GM19025 (cell line): Measurements from ENCODE around the gene ENOX1.

Experiments used
- ATAC-seq: cut with Tn5 transposase; IDR thresholded peaks from one replicate; pipeline ENCODE4 v1.9.1; 2021; ENCODE audit warnings: mild to moderate bottlenecking, low read depth, moderate library complexity; ENCODE audit not compliant: unreplicated experiment

ENOX1 gene

DNA sequence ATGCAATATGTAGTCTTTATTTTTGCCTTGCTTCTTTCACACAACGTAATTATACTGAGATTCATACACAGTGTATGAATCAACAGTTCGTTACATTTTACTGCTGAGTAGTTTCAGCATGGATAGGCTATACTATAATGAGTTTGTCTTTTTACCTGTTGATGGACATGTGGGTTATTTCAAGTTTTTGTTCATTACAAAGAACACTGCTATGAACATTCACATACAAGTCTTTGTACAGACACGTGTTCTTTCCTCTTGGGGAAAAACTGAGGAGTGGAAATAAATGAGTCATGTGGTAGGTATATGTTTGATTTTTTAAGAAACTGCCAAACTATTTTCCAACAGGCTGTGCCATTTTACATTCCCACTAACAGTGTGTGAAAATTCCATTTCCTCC is 35.1 kb downstream of the ENOX1 start:
- no peak for ATAC-seq

DNA sequence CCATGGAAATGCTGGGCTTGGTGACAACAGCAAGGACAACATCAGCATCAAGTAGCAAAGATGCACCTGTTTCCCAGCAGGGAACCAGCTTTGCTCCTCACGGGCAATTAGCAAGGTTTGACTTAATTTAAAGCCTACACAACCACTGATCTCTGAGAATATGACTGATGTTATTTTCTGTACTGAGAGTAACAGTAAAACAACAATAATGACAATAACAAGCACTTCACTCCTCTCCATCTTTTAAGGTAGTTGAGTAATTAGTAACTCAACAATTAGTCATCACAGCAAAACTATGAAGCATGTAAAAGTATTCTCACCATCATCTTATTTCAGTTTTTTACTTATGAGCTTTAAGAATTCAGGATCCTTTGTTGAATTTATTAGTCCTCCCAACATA is 37.3 kb downstream of the ENOX1 start:
- ATAC-seq: no peak

DNA sequence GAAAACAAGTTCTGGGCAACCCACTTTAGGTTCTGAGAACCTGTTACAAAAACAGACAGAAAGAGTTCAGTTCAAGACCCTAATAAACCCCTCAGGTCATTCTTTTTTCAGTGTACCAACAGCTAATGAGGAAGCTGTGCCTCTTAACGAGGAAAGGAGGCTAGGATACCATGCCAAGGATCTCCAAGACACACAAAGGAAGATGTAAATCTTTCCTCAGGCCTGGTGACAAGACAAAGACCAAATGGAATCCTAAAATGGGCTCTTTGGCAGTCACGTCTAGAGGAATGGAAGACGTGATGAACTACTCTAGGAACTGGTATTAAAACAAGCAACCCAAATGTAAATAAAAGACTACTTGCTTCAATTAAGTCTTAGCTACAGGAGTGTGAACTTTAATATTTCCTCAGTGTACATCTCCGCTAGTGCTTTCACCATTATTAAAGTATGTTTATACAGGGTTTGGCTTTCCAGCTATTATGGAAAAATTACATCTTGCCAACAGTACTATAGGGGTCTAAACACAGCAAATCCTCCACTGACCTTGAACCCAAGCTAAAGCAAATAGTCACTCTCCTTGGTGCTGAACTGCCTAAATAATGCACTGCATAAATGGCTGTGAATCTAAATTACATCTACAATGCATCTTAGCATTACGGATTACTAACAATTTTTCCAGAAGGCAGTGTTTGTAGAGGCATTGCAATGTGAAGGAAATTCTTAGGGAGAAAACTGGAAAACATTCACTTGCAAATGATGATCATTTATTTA is 42.3 kb downstream of the ENOX1 start:
- no peak for ATAC-seq

DNA sequence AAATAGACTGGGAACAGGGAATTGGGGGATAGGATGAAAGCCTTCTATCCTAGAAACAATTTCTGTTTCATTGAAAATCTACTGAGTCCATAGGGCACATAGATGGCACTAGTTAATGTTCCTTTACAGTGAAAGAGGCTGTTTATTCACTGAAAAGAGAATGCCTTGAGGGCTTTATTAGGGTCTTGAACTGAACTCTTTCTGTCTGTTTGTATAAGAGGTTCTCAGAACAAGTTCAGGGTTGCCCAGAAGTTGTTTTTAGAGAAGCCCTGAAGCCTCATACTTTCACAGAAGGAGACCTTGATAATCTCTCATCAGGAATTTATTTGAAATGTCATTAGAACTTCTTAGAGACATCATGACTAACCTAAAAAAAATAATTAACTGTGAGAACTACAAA is 43.9 kb downstream of the ENOX1 start:
- no peak for ATAC-seq

DNA sequence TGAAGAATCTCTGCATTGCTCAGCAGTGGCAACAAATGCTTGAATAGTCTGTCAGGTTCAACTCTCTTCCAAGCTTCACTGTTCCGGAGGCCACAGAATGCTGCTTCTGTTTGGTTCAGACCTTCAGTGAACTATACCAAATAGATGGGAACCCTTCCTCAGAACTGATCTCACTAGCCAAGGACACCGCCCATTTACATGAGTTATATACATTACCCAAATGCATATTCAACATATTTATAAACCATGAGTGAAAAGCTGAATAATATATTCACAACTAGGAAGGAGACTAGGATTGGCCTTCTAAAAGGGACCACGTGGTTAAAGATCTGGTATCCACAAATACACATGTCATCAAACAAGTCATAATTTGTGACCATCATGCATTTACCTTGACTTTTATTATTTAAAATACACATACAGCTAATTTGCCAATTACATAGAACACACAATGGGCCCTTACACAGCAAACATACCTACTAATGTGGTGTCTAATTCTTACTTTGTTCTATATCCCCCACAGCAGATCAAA is 49.3 kb downstream of the ENOX1 start:
- ATAC-seq: no peak

DNA sequence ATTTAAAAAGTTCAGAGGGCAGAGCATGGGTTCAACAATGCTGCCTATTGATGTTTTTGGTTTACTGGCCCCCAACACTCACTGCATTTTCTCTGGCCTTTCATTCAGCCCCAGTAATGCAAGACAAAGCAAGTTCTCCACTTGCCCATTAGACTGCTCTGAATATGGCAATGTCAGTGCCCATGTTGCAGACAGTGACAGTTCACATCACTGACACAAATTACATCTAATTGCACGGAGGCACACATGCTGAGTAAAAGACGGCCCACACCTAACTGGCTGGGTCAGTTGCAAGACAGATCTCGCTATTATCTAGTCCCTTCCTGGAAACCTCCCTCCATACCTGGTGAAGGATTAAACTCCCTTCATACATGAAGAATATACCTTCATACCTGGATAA is 54.0 kb downstream of the ENOX1 start:
- no peak for ATAC-seq

DNA sequence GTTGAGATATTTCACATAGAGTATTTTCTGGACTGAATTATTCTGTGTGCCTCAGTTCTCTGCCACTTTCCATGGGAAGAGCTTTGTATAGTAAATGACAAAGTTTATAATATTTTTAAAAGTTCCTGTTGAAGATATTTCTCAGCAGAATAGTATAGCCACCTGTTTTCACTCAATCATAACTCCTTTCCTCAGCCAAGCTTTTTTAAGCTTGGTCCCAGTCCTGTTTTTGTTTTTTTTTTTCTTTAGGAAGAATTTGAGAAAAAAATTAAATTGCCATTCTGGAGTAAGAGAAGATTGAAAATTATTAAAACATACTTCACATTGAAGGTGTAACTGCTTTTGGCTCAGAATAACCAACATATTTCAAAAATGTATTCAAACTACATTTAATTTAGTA is 55.5 kb downstream of the ENOX1 start:
- ATAC-seq: no peak

DNA sequence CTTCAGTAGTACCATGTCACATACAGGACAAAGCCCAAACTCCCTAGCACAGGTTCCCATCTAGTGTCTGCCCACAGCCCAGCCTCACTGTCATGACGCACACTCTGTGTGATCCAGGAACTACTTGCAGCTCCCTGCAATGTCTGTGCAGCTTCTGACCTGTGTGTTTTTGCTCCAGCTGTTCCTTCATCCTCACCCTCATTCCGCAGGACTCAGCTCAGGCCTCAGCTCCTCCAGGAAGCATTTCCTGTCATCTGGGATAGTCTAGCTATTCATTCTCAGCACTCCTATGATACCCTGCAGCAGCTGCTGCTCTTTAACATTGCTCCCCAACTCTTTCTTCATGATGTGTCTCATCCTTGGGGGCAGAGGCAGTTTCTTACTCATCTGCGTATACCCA is 56.1 kb downstream of the ENOX1 start:
- ATAC-seq: no peak

DNA sequence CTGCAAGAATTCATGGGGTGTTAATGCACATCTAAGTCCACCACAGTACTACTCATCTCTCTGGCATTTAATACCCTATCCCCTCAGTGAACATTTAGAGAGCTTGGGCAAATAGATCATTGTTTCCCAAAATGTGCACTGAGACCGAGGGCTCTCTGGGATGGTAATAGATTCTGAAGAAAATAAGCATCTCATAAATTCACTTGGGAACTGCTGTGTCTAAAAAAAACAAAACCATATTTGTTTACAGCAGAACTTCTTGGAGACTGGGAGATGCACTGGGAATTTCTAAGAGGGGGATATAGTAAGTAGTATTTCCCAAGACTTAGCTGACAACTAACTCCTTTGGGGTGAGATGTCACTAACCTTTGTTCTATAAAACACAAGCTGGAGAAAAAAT is 58.4 kb downstream of the ENOX1 start:
- no peak for ATAC-seq

DNA sequence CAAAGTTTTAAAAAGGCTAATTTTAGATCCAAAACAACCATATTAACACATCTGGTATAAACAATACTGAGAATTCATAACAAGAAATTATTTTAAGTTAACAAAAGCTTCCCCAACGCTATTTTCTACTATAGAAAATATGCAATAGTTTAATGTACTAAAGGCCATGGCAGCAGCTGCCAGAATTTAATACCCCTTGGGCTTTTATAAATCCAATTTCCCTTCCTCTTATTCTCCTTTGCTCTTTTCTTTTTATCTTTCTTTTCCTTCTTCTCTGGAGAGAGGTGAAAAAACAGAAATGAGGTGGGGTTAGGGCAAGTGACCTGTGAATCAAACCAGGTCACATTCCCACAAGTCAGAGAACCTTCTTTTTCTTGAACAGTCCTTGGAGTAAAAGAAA is 58.9 kb downstream of the ENOX1 start:
- no peak for ATAC-seq

DNA sequence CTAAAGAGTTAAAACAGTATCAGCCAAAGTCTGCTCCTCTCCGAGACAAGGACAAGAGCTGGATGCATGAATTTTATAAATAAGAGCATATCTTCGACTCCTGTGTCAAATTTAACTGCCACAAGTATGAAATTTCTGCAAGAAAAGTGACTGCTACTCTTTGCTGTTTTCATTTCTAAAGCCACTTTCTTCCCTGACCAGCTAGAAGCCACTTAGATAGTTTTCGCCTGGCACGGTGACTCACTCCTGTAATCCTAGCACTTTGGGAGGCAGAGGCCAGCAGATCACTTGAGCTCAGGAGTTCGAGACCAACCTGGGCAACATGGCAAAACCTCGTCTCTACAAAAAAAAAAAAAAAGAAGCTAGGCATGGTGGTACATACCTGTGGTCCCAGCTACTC is 61.3 kb downstream of the ENOX1 start:
- no peak for ATAC-seq

DNA sequence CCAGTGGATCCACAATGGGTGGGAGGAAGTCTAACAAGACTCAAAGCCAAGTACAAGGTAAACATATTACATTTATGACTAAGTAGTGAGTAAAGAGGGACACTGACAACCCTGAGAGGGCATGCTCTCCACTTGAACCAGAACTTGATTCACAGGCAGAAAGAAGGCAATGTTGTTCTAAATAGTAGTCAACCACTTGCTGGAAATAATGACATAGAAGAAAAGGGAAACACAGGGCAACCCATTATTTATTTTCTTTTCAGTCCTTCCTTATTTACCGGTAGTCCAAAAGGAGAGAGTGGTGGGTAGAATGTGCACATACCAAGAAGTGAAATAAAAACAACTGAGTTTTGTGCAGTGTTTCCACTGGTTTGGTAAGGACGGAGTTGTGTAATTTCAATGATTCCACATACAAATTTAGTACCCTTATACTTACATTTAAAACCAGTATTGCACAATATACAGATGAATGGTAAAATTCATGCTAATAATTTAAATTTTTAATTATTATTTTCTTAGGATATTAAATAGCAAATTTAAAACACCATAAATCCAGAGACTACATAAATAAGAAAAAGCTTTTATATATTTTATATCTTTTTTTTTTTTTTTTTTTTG is 65.9 kb downstream of the ENOX1 start:
- ATAC-seq: no peak

DNA sequence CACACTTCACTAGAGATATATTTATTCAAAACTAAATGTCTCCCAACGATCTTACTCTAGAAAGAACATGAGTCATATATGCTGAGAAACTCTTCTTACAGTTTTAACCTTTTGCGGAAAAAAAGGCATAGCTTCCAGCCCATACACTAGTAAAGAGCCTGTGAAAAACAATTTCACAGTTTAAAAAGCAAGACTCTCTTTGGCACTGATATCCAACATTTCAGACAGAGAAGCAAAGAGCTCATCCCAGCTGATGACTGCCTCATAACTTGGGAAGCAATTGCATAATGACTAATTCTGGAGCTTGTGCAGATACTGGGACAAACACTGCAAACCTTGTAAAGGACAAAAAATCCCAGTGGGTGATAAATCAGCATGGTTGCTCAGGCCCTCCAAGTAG is 88.0 kb downstream of the ENOX1 start:
- ATAC-seq: no peak

DNA sequence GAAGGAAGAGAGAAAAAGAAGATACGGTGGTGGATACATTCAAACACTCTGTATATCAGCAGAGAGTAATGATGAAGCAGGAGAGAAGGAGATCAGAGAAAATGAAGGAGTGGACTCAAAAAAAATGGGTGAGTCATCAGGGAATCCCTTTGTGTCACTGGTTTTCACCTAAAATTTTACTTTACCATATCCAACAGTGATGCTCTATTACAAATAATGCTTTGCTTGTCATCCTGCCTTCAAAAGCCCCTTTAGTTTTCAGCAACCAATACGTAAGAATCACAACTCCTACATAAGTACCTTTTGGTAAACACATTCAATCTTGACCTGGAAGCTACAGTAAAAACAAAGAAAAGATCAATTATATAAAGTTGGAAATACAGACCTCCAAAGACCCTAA is 88.8 kb downstream of the ENOX1 start:
- ATAC-seq: no peak

DNA sequence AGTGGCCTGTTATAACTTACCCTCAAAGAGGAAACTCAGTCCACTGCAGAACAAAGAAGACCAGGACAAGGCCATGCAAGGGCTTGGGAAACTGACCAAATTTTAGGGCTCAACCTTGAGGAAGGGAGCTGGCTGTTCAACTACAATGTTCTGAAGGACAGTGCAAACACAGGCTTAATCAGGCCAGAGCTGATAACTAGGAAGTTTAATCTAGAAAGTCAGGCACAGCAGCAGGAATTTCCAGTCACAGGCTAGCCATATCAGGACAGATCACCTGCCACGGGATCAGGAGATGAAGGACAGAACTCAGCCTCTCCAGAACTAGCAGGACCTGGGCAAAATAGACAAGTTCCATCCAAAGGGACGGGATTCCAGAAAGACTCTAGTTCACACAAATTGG is 89.4 kb downstream of the ENOX1 start:
- ATAC-seq: no peak

DNA sequence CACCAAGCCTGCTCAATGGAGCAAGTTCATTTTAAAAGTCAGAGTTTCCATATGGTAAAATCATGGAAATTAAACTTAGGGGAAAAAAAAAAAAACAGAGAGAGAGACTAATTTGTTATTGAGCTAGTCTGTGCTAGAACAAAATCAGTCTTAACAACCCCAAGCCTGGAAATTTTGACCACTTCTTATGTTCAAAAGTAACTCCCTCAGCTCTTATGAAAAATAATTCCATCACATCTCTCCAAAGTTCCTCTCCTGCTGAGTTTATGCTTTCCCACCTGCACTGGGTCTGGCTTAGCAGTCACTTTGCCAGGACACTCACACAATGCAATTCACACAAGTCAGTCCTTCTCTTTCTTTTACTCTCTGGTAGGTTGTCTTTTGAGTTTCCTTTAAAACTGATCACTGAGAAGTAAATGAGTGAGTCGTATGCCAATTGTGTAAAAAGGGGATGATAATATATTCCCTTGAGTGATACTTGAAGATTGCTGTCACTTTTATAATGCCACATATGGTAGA is 92.6 kb downstream of the ENOX1 start:
- no peak for ATAC-seq

DNA sequence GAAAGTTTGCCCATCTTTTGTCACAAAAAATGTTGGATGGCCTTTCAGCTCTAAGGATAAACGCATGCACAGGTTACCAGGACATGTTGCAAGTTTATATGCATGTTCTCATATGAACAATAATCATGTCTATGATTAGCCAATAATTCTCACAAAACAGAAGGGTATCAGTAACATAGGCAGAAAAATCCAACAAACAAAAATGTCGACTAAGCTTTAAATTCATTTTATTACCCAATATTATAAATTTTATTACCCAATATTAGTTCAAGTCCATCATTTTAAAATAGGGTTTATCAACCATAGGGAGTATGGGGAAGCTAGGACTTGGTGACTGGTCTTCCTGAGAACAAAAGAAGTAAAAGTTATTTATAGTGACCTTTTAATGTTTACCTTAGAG is 93.1 kb downstream of the ENOX1 start:
- no peak for ATAC-seq

DNA sequence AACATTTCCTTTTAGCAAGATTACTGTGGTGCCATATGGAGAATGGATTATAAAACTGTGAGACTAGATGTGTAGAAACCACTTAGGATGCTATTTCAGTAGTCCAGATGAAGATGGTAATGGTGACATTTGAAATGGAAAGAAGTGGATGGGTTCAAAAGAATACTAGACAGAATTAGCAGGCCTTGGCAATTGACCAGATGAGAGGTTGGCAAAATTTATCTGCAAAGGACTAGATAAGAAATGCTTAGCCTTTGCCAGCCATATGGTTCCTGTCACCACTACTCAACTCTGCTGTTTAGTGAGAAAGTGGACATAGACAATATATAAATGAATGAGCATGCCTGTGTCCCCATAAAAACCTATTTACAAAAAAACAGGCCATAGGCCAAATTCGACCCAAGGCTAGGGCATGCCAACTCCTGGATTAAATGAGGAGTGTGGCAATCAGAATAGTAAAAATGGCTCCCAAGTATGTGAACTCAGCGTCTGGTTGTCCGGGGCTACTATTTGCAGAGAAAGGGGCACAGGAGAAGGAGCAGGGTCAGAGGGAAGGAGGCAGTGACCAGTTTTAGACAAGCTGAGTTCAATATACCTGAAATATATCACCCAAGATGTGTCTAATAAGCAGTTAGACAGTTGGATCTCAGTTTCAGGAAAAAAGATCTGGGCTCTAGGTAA is 98.4 kb downstream of the ENOX1 start:
- no peak for ATAC-seq

DNA sequence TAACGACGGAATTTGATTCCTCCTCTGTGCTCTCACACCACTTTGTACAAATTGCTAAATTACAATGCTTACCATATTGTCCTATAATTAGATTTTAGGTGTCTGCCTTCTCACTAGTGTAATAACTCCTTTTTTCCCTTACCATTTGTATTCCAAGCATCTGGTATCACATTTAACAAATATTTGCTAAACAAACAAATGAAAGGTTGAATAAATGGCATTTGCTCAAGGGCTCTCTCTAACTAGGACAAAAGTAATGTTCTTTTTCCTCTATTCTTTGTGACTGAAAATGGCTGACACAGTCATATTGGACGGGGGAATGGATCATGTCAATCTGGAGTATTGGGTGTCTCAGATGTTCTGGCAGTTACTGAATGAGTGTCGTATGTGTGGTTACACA is 99.7 kb downstream of the ENOX1 start:
- ATAC-seq: no peak

DNA sequence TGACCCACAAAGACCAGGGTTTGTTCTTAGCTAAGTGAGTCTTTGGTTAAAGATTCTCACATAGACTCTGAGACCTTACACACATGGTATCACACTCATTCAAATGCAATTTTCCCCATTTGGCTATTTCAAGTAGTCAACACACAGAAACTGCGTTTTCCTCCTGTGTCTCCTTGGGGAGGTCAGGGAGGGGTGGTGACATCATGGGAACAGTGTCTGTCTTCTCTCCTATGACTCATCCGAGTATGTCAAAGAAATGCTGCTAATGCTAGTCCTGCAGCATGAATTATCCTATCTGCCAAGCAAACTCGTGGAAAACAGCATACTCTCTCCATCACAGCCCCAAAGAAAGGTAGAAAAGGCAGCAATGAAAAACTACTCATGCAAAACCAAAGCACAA is 100.2 kb downstream of the ENOX1 start:
- ATAC-seq: no peak

DNA sequence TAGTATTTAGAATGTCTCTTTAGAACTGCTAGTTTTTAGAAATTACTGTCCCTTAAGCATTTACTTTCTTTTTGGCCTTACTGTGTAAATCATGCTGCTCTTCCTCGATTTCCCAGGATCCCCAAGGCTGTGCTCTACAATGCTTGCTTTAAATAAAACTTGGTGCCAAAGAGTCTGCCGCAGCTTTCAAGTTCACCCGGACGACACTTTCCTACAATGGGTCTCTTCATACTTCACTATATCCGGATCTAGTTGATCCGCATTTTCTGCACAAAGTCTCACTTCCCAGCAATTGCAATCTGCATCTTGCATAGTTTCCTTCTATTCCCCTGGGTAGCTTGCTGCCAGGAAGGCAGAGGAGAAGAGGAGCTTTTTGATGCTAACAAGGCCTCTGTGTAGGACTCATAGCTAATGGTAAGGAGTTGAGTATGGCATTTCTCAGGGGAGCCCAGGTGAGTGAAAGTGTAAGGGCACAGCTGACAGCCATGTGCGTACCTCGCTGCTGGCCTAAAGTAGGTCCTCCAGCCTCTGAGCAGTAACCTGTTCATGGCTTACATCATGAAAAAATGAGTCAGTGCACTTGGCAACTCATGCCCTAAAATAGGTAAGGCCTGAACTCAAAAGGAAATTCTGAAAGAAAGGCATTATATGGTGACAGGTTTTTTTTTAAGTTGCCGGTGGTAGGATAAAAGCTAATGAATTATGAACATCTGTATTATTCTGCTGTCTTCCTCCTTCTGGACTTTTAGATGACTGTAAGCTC is 101.6 kb downstream of the ENOX1 start:
- ATAC-seq: no peak
